Measurements from ENCODE around the gene NUAK2.

Gene NUAK2

GRCh38 chr1:205287076-205287475 lies 34.5 kb downstream of the NUAK2 start:
- no peaks in the 10 kb centered on the region for H3K27me3 ChIP-seq (ENCODE audit: insufficient read depth, low read length)
- H3K27ac ChIP-seq (ENCODE audit: low read depth, low read length, poor library complexity, severe bottlenecking), result peak overlapping the region; percentile 100
- H3K9me2 ChIP-seq (ENCODE audit: low read depth, low read length), result no peaks in the 10 kb centered on the region
- TF ChIP-seq CTCF (IDR thresholded peaks at IDR 0.05; ENCODE audit: low read length) (no peak), EZH2 (IDR thresholded peaks at IDR 0.05; ENCODE audit: borderline replicate concordance, low read length) (no peak)
- no peaks in the 10 kb centered on the region for H3K79me2 ChIP-seq (ENCODE audit: insufficient read depth, low read length)
- H3K36me3 ChIP-seq (ENCODE audit: insufficient read depth, low read length), result no peaks in the 10 kb centered on the region
- peak overlapping the region; percentile 88 for H3K4me2 ChIP-seq (ENCODE audit: low read length)
- H3K9me3 ChIP-seq (ENCODE audit: low read length), result no peaks in the 10 kb centered on the region
- H3K4me1 ChIP-seq (ENCODE audit: insufficient read depth, low read length, severe bottlenecking), result peaks cover 81% of the 10 kb centered on the region
- H3K4me3 ChIP-seq (ENCODE audit: low read depth, low read length, poor library complexity, severe bottlenecking), result peak overlapping the region; percentile 62
- H3F3A ChIP-seq (ENCODE audit: insufficient read depth, low read length), result peaks cover 10% of the 10 kb centered on the region
- peak overlapping the region; percentile 92 for H3K9ac ChIP-seq (ENCODE audit: low read length)
- no peak overlapping the region for H2AFZ ChIP-seq (ENCODE audit: low read length)
- no peaks in the 10 kb centered on the region for H4K20me1 ChIP-seq (ENCODE audit: insufficient read depth, low read length)

GRCh38 chr1:205286335-205286950 lies 35.1 kb downstream of the NUAK2 start:
- Histone ChIP-seq H3K4me2 (ENCODE audit: low read length) (peak overlapping the region; percentile 88), H3K27ac (ENCODE audit: low read depth, low read length, poor library complexity, severe bottlenecking) (peak overlapping the region; percentile 100)
- no peak for TF ChIP-seq CTCF (IDR thresholded peaks at IDR 0.05; ENCODE audit: low read length)
- no peak for TF ChIP-seq EZH2 (IDR thresholded peaks at IDR 0.05; ENCODE audit: borderline replicate concordance, low read length)

GRCh38 chr1:205285381-205286101 lies 36.0 kb downstream of the NUAK2 start:
- H3K4me1 ChIP-seq (ENCODE audit: insufficient read depth, low read length, severe bottlenecking), result peaks cover 73% of the 10 kb centered on the region

More at GRCh38 chr1:205286335-205286950, 35.1 kb downstream of the NUAK2 start:
- Histone ChIP-seq H3K36me3 (ENCODE audit: insufficient read depth, low read length) (no peaks in the 10 kb centered on the region), H3K9ac (ENCODE audit: low read length) (peak overlapping the region; percentile 92), H3K9me3 (ENCODE audit: low read length) (no peaks in the 10 kb centered on the region), H3K27me3 (ENCODE audit: insufficient read depth, low read length) (no peaks in the 10 kb centered on the region), H3K79me2 (ENCODE audit: insufficient read depth, low read length) (no peaks in the 10 kb centered on the region), H3K9me2 (ENCODE audit: low read depth, low read length) (no peaks in the 10 kb centered on the region), H3F3A (ENCODE audit: insufficient read depth, low read length) (peaks cover 10% of the 10 kb centered on the region), H2AFZ (ENCODE audit: low read length) (no peak overlapping the region), H3K4me3 (ENCODE audit: low read depth, low read length, poor library complexity, severe bottlenecking) (peak overlapping the region; percentile 62), H4K20me1 (ENCODE audit: insufficient read depth, low read length) (no peaks in the 10 kb centered on the region), H3K4me1 (ENCODE audit: insufficient read depth, low read length, severe bottlenecking) (peaks cover 75% of the 10 kb centered on the region)

More at GRCh38 chr1:205285381-205286101, 36.0 kb downstream of the NUAK2 start:
- no peaks in the 10 kb centered on the region for H3K27me3 ChIP-seq (ENCODE audit: insufficient read depth, low read length)
- H3K9me2 ChIP-seq (ENCODE audit: low read depth, low read length), result no peaks in the 10 kb centered on the region
- peaks cover 10% of the 10 kb centered on the region for H3F3A ChIP-seq (ENCODE audit: insufficient read depth, low read length)
- no peaks in the 10 kb centered on the region for H3K36me3 ChIP-seq (ENCODE audit: insufficient read depth, low read length)
- H3K9me3 ChIP-seq (ENCODE audit: low read length), result no peaks in the 10 kb centered on the region
- H3K4me3 ChIP-seq (ENCODE audit: low read depth, low read length, poor library complexity, severe bottlenecking), result peak overlapping the region; percentile 62
- no peak overlapping the region for H2AFZ ChIP-seq (ENCODE audit: low read length)
- no peaks in the 10 kb centered on the region for H3K79me2 ChIP-seq (ENCODE audit: insufficient read depth, low read length)
- H3K27ac ChIP-seq (ENCODE audit: low read depth, low read length, poor library complexity, severe bottlenecking), result peak overlapping the region; percentile 100
- H3K9ac ChIP-seq (ENCODE audit: low read length), result peak overlapping the region; percentile 92
- peak overlapping the region; percentile 88 for H3K4me2 ChIP-seq (ENCODE audit: low read length)
- no peak for TF ChIP-seq EZH2 (IDR thresholded peaks at IDR 0.05; ENCODE audit: borderline replicate concordance, low read length)
- no peak for TF ChIP-seq CTCF (IDR thresholded peaks at IDR 0.05; ENCODE audit: low read length)
- H4K20me1 ChIP-seq (ENCODE audit: insufficient read depth, low read length), result no peaks in the 10 kb centered on the region

All from OCI-LY1 (cell line).